Mononuclear cell (primary cell): Measurements from ENCODE around the gene AURKAIP1. TPM values are rescaled to one million over a fixed set of nuclear protein-coding genes. Genes with fewer than 3 reads are reported as not detected.
"Not testable (repeated sequence)": the region's sequence is repeated elsewhere in the genome, so short reads cannot be mapped to it uniquely, and the experiment has no call there.

Experiments
- H3K27me3 ChIP-seq: 2 replicates; pipeline ENCODE4 v1.6.0; 2011; ENCODE audit warnings: low read length, control low read depth; ENCODE audit not compliant: insufficient read depth
- H3K4me1 ChIP-seq: 2 replicates; pipeline ENCODE4 v1.5.1; 2011; ENCODE audit warnings: mild to moderate bottlenecking, low read length, control low read depth; ENCODE audit not compliant: insufficient read depth
- H3K4me3 ChIP-seq: 2 replicates; pipeline ENCODE4 v1.5.1; 2011; ENCODE audit warnings: mild to moderate bottlenecking, low read length, moderate library complexity
- H3K9me3 ChIP-seq: 2 replicates; pipeline ENCODE4 v1.5.1; 2011; ENCODE audit warnings: low read depth, mild to moderate bottlenecking, control low read depth, low read length
- total RNA-seq: library from RNA; depleted of rRNA; stranded (reverse); fragments of >200 nt; gene quantifications from one replicate; pipeline ENCODE4 v1.2.3, GENCODE V29; 2012

Gene AURKAIP1
- total RNA-seq, 1 donor, result 27.8 TPM

DNA sequence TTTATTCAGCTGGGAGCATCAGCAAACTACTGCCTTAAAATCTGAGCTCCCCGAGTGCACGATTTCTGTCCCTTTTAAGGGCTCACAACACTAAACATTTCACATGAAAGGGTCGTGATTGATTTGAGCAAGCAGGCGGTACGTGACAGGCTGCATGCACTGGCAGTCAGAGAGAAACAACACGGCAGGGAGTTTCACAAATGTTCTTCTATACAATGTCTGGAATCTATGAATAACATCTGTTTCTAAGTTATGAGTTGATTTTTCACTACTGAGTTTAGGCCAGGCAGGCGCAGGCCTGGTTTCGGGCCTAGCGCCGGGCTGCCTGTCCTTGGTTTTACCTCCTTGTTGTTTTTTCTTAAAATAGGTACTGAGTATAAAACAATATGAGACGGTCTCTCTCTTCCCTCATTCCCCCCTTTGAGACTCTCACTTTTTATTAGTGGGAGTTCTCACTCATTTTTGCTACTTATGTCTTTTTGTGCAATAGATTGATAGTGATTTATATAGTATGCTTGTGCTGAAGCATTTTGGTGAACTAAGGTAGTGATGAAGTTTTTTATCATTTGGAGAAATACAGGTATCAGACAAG, 37.4 kb upstream of the AURKAIP1 start:
- H3K27me3 ChIP-seq, H3K4me3 ChIP-seq, H3K9me3 ChIP-seq: not testable (repeated sequence)
- H3K4me1 ChIP-seq, result peaks cover 10% of the 10 kb centered on the region

GRCh38 chr1:1411626-1412025, 36.6 kb upstream of the AURKAIP1 start:
- H3K4me3 ChIP-seq, result no peak overlapping the region
- no peaks in the 10 kb centered on the region for H3K27me3 ChIP-seq
- H3K9me3 ChIP-seq, result no peaks in the 10 kb centered on the region
- peaks cover 10% of the 10 kb centered on the region for H3K4me1 ChIP-seq

GRCh38 chr1:1410238-1410637, 35.2 kb upstream of the AURKAIP1 start:
- H3K4me3 ChIP-seq, result not testable (repeated sequence)

GRCh38 chr1:1407636-1408318, 32.8 kb upstream of the AURKAIP1 start:
- Histone ChIP-seq H3K27me3 (no peaks in the 10 kb centered on the region), H3K4me3 (peak overlapping the region; percentile 98), H3K4me1 (peaks cover 26% of the 10 kb centered on the region), H3K9me3 (no peaks in the 10 kb centered on the region)

More at GRCh38 chr1:1410238-1410637, 35.2 kb upstream of the AURKAIP1 start:
- peaks cover 23% of the 10 kb centered on the region for H3K4me1 ChIP-seq
- not testable (repeated sequence) for H3K9me3 ChIP-seq, H3K27me3 ChIP-seq

- Histone ChIP-seq H3K4me1 (peaks cover 26% of the 10 kb centered on the region), H3K9me3 (no peaks in the 10 kb centered on the region), H3K27me3 (no peaks in the 10 kb centered on the region), H3K4me3 (peak within 1 kb of the TSS; percentile 98)
Observed at GRCh38 chr1:1406821-1407635, 32.0 kb upstream of the AURKAIP1 start, which contains the start of gene MRPL20. MRPL20 (minus strand) TSS chr1:1407293; CDS start chr1:1407217, 76 bp downstream.

DNA sequence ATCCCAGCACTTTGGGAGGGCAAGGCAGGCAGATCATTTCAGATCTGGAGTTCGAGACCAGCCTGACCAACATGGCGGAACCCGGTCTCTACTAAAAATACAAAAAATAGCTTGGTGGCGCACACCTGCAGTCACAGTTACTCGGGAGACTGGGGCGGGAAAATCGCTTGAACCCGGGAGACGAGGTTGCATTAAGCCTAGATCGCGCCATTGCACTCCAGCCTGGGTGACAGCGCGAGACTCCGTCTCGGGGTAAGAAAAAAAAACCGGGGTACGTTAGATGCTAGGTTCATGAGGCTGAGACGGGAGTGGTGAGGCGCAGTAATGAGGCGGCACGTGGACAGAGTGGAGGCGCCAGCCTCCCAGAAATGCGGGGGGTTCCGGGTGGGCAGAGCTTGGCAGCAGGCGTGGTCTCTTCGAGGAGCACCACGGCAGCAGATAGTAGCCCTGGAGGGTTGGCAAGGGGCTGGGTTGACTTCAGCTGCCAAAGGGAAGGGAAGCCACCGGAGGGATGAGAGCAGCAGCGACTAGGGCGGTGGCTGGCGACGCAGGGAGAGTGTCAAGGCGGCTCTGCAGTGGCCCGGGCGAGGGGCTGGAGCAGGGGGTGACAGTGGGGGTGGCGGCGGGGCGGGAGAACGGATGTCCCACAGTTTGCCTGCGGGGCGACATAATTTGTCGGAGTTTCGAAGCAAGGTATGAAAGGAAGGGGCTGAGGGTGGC, 31.3 kb upstream of the AURKAIP1 start:
- Histone ChIP-seq H3K4me3 (peak overlapping the region; percentile 98), H3K9me3 (no peaks in the 10 kb centered on the region), H3K27me3 (no peaks in the 10 kb centered on the region), H3K4me1 (peaks cover 26% of the 10 kb centered on the region)

- Histone ChIP-seq H3K4me1 (peaks cover 41% of the 10 kb centered on the region), H3K9me3 (no peaks in the 10 kb centered on the region), H3K27me3 (no peaks in the 10 kb centered on the region), H3K4me3 (no peak overlapping the region)
Observed at GRCh38 chr1:1403653-1404052, 28.6 kb upstream of the AURKAIP1 start.

DNA sequence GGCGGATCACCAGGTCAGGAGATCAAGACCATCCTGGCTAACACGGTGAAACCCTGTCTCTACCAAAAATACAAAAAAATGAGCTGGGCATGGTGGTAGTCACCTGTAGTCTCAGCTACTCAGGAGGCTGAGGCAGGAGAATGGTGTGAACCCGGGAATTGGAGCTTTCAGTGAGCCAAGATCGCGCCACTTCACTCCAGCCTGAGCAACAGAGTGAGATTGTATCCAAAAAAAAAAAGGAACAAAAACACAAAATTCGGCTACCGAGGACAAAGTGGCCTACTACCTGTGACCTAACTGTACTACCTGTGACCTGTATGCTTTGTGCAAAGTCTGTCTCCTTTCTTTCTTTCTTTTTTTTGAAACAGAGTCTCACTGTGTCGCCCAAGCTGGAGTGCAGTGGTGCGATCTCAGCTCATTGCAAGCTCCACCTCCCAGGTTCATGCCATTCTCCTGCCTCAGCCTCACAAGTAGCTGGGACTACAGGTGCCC, 27.9 kb upstream of the AURKAIP1 start:
- H3K4me1 ChIP-seq, result peaks cover 42% of the 10 kb centered on the region
- not testable (repeated sequence) for H3K27me3 ChIP-seq, H3K9me3 ChIP-seq, H3K4me3 ChIP-seq

- H3K27me3 ChIP-seq, result no peaks in the 10 kb centered on the region
- H3K4me1 ChIP-seq, result peaks cover 45% of the 10 kb centered on the region
- no peaks in the 10 kb centered on the region for H3K9me3 ChIP-seq
- no peak overlapping the region for H3K4me3 ChIP-seq
Observed at GRCh38 chr1:1402072-1402900, 27.3 kb upstream of the AURKAIP1 start.

GRCh38 chr1:1401457-1402010, 26.5 kb upstream of the AURKAIP1 start:
- Histone ChIP-seq H3K9me3 (no peaks in the 10 kb centered on the region), H3K27me3 (no peaks in the 10 kb centered on the region), H3K4me3 (no peak overlapping the region), H3K4me1 (peaks cover 50% of the 10 kb centered on the region)

GRCh38 chr1:1400576-1401456, 25.8 kb upstream of the AURKAIP1 start:
- H3K4me1 ChIP-seq, result peaks cover 43% of the 10 kb centered on the region
- H3K4me3 ChIP-seq, result no peak overlapping the region
- no peaks in the 10 kb centered on the region for H3K27me3 ChIP-seq
- no peaks in the 10 kb centered on the region for H3K9me3 ChIP-seq

DNA sequence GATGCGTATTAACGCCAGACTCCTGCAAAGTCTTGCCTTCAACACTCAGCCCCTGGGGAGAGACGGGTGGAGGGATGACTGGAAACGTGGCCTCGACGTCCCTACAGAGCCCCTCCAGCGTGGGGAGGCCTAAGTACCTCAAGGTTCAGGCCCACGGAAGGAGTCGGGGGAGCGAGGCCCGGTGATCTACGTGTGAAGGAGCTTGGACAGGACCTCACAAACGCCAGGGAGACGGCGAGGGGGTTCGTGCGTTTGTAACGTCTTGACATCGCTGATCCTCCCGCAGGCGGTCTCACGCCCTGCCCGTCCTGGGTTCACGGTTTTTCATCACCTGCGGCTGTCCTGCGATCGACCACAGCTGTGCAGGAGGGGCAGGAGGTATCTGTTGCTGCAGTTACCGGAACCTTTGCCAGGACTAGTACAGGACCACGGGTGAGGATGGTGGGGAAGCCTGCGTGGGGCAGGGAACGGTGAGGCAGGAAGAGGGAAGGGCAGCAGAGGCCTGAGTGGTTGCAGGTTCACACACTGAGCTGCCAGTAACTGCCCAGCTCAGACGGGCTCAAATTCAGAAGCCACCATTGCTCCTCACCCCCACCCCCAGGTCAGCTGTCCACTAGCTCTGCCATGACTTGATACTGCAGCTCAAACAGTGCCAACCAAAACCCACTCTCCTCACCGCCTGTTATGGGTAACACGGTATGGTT, 25.0 kb upstream of the AURKAIP1 start:
- no peaks in the 10 kb centered on the region for H3K9me3 ChIP-seq
- H3K4me3 ChIP-seq, result peak overlapping the region; percentile 94
- no peaks in the 10 kb centered on the region for H3K27me3 ChIP-seq
- peaks cover 35% of the 10 kb centered on the region for H3K4me1 ChIP-seq
